Activated CD4-positive, alpha-beta T cell treated with anti-CD3 and anti-CD28 coated beads, Interleukin-2, amount 50 U/mL, for 16 hours (primary cell): Measurements from ENCODE around the gene RRP1.
A peak's percentile ranks its signal among the peaks of the same experiment; 100 is the strongest.
"Not testable (repeated sequence)": the region's sequence is repeated elsewhere in the genome, so short reads cannot be mapped to it uniquely, and the experiment has no call there.

Experiments used
- DNase-seq: peaks from one replicate; pipeline ENCODE4 v3.0.0-alpha.2; 2020

The RRP1 gene

GRCh38 chr21:43819511-43820405 lies 30.4 kb downstream of the RRP1 start:
- DNase-seq = no peak

DNA sequence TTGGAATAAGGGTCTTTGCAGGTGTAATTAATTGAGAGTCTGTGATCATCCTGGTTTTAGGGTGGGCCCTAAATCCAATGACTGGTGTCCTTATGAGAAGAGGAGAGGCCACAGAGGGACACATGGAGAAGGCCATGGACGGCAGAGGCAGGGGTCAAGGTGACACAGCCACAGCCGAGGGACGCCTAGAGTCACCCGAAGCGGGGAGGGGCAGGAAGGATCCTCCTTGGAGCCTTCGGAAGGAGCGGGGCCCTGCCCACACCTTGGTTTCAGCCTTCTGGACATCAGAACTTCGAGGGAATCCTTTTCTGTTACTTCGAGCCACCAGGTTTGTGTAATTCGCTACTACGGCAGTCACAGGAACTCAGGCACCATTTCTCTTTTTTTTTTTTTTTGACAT lies 31.1 kb downstream of the RRP1 start:
- DNase-seq = no peak

DNA sequence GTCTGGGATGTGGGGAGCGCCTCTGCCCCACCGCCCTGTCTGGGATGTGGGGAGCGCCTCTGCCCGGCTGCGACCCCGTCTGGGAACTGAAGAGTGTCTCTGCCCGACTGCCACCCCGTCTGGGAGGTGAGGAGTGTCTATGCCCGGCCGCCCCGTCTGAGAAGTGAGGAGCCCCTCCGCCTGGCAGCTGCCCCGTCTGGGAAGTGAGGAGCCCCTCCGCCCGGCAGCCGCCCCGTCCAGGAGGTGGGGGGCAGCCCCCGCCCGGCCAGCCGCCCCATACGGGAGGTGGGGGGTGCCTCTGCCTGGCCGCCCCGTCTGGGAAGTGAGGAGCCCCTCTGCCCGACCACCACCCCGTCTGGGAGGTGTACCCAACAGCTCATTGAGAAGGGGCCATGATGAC lies 32.8 kb downstream of the RRP1 start:
- not testable (repeated sequence) for DNase-seq

DNA sequence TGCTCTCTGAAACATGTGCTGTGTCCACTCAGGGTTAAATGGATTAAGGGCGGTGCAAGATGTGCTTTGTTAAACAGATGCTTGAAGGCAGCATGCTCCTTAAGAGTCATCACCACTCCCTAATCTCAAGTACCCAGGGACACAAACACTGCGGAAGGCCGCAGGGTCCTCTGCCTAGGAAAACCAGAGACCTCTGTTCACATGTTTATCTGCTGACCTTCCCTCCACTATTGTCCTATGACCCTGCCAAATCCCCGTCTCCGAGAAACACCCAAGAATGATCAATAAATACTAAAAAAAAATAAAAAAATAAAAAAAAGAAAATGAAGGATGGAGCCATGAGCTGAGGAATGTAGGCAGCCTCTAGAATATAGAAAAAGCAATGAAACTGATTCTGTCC lies 33.4 kb downstream of the RRP1 start:
- not testable (repeated sequence) for DNase-seq

DNA sequence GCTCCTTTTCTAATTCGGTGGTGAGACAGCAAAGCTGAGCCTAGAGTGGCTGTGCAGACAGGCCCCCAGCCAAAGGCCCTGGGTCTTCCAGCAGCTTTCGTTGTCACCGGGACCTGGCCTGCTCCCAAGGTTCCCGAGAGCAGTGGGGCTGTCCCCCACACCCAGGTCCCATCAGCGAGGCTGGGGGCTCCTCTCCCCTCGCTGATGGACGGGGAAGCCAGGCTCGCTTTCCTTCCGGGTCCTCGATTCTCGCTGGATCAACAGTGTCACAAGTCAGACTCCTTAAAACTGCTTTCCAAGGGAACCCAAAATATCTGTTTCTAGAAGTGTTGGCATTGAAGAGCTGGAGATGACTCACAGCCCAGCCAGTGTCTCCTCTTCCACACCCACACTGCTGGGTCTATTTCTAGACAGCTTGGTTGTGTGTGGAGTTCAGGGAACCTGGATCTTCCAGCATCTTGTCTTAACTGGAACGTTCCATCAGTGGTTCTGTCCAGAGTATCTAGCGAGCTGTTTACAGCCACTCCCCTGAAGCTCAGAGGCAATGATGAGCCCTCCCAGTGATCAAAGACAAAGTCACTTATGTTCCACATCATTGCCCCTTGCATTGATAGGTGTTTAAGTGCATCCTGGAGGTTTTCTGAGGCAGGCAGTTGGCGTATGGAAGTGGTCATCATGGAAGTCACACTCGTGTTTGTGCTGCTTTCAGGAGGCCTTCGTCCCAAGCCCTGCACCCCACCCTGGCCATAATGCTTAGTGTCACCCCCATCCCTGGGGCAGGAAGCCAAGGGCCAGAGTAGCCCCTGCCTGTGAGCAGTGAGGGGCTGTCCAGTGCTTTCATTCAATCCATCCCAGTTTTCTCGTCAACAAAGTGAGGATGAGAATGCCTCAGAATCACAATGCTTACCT lies 35.2 kb downstream of the RRP1 start:
- no peak for DNase-seq

DNA sequence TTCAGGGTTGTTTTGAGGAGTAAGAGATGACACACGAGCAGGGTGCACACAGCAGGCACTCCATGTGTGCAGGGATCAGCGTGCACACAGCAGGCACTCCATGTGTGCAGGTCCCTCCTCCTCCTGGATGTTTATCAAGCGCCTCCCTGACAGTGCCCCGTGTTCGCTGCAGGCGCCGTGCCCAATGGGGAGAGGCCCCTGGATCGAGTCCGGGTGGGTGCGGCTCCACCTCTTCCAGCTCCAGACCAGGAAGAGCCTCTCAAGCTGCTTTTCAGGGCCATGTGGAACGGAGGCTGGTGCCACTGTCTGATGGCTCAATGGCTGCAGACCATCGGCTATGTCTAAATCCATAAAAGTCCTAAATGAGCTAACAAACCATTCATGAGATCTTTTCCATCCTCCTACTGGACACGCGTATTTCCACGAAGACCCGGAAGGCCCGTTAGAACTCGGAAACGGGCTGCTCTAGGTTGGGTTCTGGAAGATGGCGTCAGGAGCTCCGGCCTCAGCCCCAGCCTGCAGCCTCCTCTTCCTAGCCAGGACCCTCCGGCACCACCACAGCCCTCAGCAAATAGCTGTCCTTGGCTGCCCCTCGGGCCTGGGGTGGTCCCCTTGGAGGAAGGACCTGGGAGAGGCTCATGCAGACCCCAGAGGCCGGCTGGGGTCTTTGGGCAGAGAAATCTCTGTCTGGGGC lies 36.0 kb downstream of the RRP1 start:
- no peak for DNase-seq

- DNase-seq = no peak
These were observed 36.7 kb downstream of the RRP1 start for GRCh38 chr21:43825936-43826622.

- DNase-seq = no peak
These were observed 37.2 kb downstream of the RRP1 start for GRCh38 chr21:43826623-43826974.

- DNase-seq = no peak
These were observed 37.7 kb downstream of the RRP1 start for GRCh38 chr21:43827015-43827611.

GRCh38 chr21:43829161-43829560 lies 39.8 kb downstream of the RRP1 start:
- no peak for DNase-seq

DNA sequence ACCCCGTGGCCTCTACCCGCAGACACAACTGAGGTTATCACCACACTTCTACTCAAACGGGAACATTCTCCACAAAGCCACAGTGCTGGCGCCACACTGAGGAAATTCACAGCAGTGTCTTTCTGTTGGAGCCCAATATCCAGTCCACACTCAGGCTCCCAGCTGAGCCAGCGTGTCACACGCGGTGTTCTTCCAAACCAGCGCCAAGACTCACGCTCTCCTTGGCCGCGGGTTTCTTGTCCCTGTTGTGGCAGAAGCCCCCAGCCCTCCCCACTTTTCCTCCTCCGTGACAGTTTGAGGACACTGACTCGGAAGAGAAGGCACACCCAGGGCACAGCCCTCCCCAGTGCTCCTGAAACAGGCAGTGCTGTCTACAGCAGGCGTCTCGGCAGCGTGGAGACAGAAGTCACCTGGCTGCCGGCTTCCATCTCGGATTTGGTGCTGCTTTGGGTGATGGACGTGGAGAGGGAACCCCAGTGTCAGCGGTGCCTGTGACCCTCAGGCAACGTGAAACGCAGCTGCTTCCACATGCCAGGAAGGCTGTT lies 40.3 kb downstream of the RRP1 start:
- no peak for DNase-seq

GRCh38 chr21:43832158-43832550 lies 42.8 kb downstream of the RRP1 start:
- DNase-seq = no peak

- DNase-seq = no peak
These were observed 43.3 kb downstream of the RRP1 start for GRCh38 chr21:43832648-43833047.

DNA sequence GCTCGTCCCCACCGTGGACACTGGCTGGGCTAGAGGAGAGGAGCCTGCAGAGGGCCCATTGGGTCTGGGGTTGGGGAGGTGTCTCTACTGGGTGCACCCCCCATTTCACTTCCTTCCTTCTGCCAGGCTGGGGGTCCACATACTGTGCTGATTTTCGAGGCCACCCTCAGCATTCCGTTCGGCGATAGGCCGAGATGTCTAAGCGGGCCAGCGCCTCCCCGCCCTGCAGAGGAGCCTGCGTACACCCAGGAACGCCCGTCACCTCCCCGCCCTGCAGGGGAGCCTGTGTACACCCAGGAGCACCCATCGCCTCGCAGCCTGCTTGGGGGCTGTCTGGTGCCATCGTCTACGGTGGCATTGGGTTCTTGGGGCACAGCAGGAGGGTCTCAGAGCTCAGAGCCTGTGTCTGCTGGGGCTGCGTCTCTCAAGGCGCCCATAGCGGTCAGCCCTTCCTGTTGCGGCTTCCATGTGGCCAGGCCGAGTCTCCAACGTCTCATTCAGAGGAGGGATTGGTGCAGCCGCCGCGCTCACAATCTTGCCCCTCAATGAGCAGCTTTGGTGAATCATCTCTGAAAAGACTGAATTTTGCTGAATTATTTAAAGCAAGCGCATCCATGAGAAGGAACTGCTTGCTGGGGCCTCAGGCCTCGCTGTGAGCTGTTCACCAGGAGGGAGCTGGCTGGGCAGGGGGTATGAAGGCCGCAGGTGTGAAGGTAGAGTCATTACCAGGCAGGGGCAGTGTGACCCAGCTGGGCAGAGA lies 44.9 kb downstream of the RRP1 start:
- no peak for DNase-seq

DNA sequence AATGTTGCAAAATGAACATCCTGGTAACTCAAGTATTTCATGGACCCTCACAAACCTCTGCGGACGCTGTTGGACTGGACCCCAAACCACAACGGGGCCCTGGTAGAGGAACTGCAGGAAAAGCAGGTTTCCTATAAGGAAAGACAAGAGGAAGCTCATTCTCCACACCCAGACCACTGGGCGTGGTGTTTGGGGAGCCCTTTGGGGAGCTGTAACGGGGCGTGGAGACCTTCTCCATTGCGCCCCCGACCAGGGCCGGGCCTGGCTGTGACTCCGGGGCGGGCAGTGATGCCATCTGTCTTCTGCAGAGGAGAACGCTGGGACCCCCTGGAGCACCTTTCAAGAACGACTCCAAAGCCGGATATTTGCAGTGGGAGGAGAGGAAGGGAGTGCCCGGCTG lies 45.7 kb downstream of the RRP1 start:
- DNase-seq = no peak

GRCh38 chr21:43835861-43836260 lies 46.5 kb downstream of the RRP1 start:
- DNase-seq = no peak

- no peak for DNase-seq
These were observed 47.2 kb downstream of the RRP1 start for GRCh38 chr21:43836616-43837015.

- DNase-seq = no peak
These were observed 50.9 kb downstream of the RRP1 start for GRCh38 chr21:43840259-43840658.

DNA sequence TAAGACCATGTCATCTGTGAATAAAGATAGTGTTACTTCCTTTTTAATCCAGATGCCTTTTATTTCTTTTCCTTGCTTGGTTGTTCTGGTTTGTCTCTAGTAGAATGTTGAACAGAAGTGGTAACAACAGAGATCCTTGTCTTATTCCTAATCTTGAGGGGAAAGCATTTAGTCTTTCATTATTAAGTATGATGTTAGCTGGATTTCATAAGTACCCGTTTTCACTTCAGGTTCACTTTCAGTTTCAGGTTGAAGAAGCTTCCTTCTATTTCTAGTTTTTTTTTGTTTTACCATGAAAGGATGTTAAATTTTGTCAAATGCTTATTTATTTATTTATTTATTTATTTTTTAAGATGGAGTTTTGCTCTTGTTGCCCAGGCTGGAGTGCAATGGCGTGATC lies 53.4 kb downstream of the RRP1 start:
- DNase-seq = peak; percentile 56

DNA sequence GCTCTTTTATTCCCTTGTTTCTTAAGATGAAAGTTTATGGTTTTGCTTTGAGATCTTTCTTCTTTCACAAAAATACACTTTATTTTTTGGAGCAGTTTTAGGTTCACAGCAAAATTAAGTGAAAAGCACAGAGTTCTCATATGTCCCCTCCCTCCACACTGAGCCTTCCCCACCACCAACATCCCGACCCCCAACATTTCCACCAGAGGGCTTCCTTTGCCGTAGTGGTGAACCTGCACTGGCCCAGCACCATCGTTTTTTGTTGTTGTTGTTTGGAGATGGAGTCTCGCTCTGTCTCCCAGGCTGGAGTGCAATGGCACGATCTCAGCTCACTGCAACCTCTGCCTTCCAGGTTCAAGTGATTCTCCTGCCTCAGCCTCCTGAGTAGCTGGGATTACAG lies 55.5 kb downstream of the RRP1 start:
- DNase-seq = not testable (repeated sequence)

DNA sequence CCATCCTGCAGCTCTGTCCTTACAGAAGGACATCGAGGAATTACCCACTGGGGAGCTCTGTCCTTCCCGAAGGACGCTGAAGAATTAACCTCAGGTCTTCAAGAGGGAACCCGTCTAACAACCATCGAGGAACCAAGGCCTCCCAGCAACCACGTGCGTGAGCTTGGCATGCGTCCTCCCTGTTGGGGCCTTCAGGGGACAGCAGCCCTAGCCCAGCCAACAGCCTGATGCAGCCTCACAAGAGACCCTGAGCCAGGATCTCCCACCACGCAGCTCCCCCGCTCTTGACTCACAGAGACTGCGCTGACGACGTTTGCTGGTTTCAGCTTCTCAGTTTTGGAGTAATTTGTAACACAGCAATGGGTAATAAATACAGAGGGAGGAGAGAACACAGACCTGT lies 56.0 kb downstream of the RRP1 start:
- DNase-seq = no peak
